SHP77 treated with DMSO at 0.1 percent for 48 hours (cell line): ENCODE data around the gene DSCAM.
"Not testable (repeated sequence)": the region's sequence is repeated elsewhere in the genome, so short reads cannot be mapped to it uniquely, and the experiment has no call there.

Source experiments
- DNase-seq: peaks from one replicate; lab custom pipeline; 2025; lab: John Stamatoyannopoulos, UW

The DSCAM gene

GRCh38 chr21:40047211-40047610 lies 799.7 kb downstream of the DSCAM start:
- DNase-seq = no peak

GRCh38 chr21:40043866-40044265 lies 803.1 kb downstream of the DSCAM start:
- DNase-seq = no peak

GRCh38 chr21:40043423-40043822 lies 803.5 kb downstream of the DSCAM start:
- no peak for DNase-seq

- DNase-seq = no peak
Observed at GRCh38 chr21:40041446-40041845, 805.5 kb downstream of the DSCAM start.

GRCh38 chr21:40033156-40033782 lies 813.7 kb downstream of the DSCAM start:
- not testable (repeated sequence) for DNase-seq

- no peak for DNase-seq
Observed at GRCh38 chr21:40029888-40030287, 817.1 kb downstream of the DSCAM start.

GRCh38 chr21:40028393-40028792 lies 818.6 kb downstream of the DSCAM start:
- DNase-seq = not testable (repeated sequence)

- no peak for DNase-seq
Observed at GRCh38 chr21:40021558-40022351, 825.2 kb downstream of the DSCAM start.

- no peak for DNase-seq
Observed at GRCh38 chr21:40020651-40021050, 826.3 kb downstream of the DSCAM start.

- no peak for DNase-seq
Observed at GRCh38 chr21:40018871-40019475, 828.0 kb downstream of the DSCAM start.

GRCh38 chr21:40016667-40017066 lies 830.3 kb downstream of the DSCAM start:
- no peak for DNase-seq

- no peak for DNase-seq
Observed at GRCh38 chr21:40016234-40016633, 830.7 kb downstream of the DSCAM start.

- no peak for DNase-seq
Observed at GRCh38 chr21:40015818-40016217, 831.1 kb downstream of the DSCAM start.

GRCh38 chr21:40014394-40014793 lies 832.6 kb downstream of the DSCAM start:
- no peak for DNase-seq

- no peak for DNase-seq
Observed at GRCh38 chr21:40013001-40013735, 833.8 kb downstream of the DSCAM start.

GRCh38 chr21:40011371-40011770 lies 835.6 kb downstream of the DSCAM start:
- DNase-seq = no peak

- DNase-seq = no peak
Observed at GRCh38 chr21:40002978-40003377, 844.0 kb downstream of the DSCAM start.

- no peak for DNase-seq
Observed at GRCh38 chr21:39984286-39984991, 862.5 kb downstream of the DSCAM start.

- DNase-seq = no peak
Observed at GRCh38 chr21:39980241-39980820, 866.6 kb downstream of the DSCAM start.

GRCh38 chr21:39979321-39979720 lies 867.6 kb downstream of the DSCAM start:
- DNase-seq = no peak

- DNase-seq = no peak
Observed at GRCh38 chr21:39976800-39977199, 870.2 kb downstream of the DSCAM start.
